ENCODE data around the gene RCSD1. TPM values are rescaled to one million over a fixed set of nuclear protein-coding genes. Genes with fewer than 3 reads are reported as not detected.

The RCSD1 gene
- total and polyA plus RNA-seq, 7 donors, result 3.9 to 34.2 (median 13.7) TPM

- H3K27me3 ChIP-seq (ENCODE audit: insufficient read depth in 3 of 3, low read length in 2 of 3), result no peaks in the 10 kb centered on the region
- H3K9me3 ChIP-seq, result no peaks in the 10 kb centered on the region
- TF ChIP-seq, protein P1, sequence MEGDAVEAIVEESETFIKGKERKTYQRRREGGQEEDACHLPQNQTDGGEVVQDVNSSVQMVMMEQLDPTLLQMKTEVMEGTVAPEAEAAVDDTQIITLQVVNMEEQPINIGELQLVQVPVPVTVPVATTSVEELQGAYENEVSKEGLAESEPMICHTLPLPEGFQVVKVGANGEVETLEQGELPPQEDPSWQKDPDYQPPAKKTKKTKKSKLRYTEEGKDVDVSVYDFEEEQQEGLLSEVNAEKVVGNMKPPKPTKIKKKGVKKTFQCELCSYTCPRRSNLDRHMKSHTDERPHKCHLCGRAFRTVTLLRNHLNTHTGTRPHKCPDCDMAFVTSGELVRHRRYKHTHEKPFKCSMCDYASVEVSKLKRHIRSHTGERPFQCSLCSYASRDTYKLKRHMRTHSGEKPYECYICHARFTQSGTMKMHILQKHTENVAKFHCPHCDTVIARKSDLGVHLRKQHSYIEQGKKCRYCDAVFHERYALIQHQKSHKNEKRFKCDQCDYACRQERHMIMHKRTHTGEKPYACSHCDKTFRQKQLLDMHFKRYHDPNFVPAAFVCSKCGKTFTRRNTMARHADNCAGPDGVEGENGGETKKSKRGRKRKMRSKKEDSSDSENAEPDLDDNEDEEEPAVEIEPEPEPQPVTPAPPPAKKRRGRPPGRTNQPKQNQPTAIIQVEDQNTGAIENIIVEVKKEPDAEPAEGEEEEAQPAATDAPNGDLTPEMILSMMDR (IDR thresholded peaks at IDR 0.05), result no peak
- DNase-seq (no peak), ATAC-seq (no peak)
- H3K4me1 ChIP-seq, result peaks cover 63% of the 10 kb centered on the region
- peak overlapping the region; percentile 93 for H3K27ac ChIP-seq
- no peak overlapping the region for H3K4me3 ChIP-seq
- WGBS, 3 donors, result 35 to 58% (median 51%) methylated on average over 2 of the region's 2 CpGs
- H3K36me3 ChIP-seq (ENCODE audit: insufficient read depth in 1 of 2, low read depth in 1 of 2), result peaks cover 0 to 6% of the 10 kb centered on the region in 2 donors
- intact Hi-C loops (cut with DNase I), result no loop called here
These were observed 40.5 kb downstream of the RCSD1 start for GRCh38 chr1:167670563-167670962.

- H3K4me3 ChIP-seq, result no peak overlapping the region
- ATAC-seq (peak in 2 of 4 donors; percentile 21 to 66), DNase-seq (no peak)
- TF ChIP-seq, protein P1 (IDR thresholded peaks at IDR 0.05), result no peak
- no peaks in the 10 kb centered on the region for H3K9me3 ChIP-seq
- H3K36me3 ChIP-seq (ENCODE audit: insufficient read depth in 1 of 2, low read depth in 1 of 2), result peaks cover 0 to 6% of the 10 kb centered on the region in 2 donors
- H3K27me3 ChIP-seq (ENCODE audit: insufficient read depth in 3 of 3, low read length in 2 of 3), result no peaks in the 10 kb centered on the region
- H3K27ac ChIP-seq, result no peak overlapping the region
- 39 to 57% (median 47%) methylated on average over 5 of the region's 5 CpGs for WGBS, 3 donors
- peaks cover 58% of the 10 kb centered on the region for H3K4me1 ChIP-seq
- intact Hi-C loops (cut with DNase I), result no loop called here
These were observed 41.9 kb downstream of the RCSD1 start for GRCh38 chr1:167671727-167672511.

GRCh38 chr1:167672831-167673230 is 42.8 kb downstream of the RCSD1 start:
- Histone ChIP-seq H3K9me3 (no peaks in the 10 kb centered on the region), H3K27me3 (ENCODE audit: insufficient read depth in 3 of 3, low read length in 2 of 3) (no peaks in the 10 kb centered on the region), H3K27ac (no peak overlapping the region), H3K36me3 (ENCODE audit: insufficient read depth in 1 of 2, low read depth in 1 of 2) (peaks cover 0 to 6% of the 10 kb centered on the region in 2 donors), H3K4me3 (no peak overlapping the region), H3K4me1 (peaks cover 52% of the 10 kb centered on the region)
- TF ChIP-seq, protein P1 (IDR thresholded peaks at IDR 0.05), result no peak
- intact Hi-C loops (cut with DNase I), result no loop called here
- DNase-seq, result no peak
- 68 to 81% (median 71%) methylated on average over 4 of the region's 4 CpGs for WGBS, 3 donors
- ATAC-seq, result no peak

DNA sequence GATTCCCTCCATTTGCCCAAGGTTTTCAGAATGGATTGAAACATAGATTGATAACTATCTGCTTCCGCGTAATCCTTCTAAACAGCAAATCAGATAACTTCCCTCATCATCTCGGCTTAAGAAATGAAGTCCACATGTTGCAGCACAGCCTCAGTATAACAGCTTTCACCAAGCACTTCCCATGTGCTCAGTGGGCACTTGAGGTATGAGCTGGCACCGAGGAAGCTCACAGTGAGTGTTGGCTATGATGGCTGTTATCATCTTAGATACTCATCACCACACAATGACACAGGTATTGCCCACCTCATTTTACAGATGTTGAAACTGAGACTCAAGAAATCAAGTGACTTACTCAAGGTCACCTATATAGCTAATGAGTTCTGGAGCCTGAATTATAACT is 43.2 kb downstream of the RCSD1 start:
- DNase-seq, result no peak
- intact Hi-C loops (cut with DNase I), result no loop called here
- no peak overlapping the region for H3K27ac ChIP-seq
- H3K4me3 ChIP-seq, result no peak overlapping the region
- TF ChIP-seq, protein P1 (IDR thresholded peaks at IDR 0.05), result no peak
- no peaks in the 10 kb centered on the region for H3K27me3 ChIP-seq (ENCODE audit: insufficient read depth in 3 of 3, low read length in 2 of 3)
- WGBS, 3 donors, result 90 to 98% (median 92%) methylated on average over 4 of the region's 4 CpGs
- H3K36me3 ChIP-seq (ENCODE audit: insufficient read depth in 1 of 2, low read depth in 1 of 2), result peaks cover 0 to 6% of the 10 kb centered on the region in 2 donors
- no peak for ATAC-seq
- peaks cover 47% of the 10 kb centered on the region for H3K4me1 ChIP-seq
- H3K9me3 ChIP-seq, result no peaks in the 10 kb centered on the region
